HepG2 (cell line): ENCODE results near the gene OSBPL8. TPM values are rescaled to one million over a fixed set of nuclear protein-coding genes. Genes with fewer than 3 reads are reported as not detected.

Experiments used
- ATF6 ChIP-seq: sonication (generic); formaldehyde crosslinking; conservative IDR thresholded peaks from 2 replicates; pipeline ENCODE4 v1.4.0; 2020; ENCODE audit warnings: missing genetic modification reagents
- HCFC1 ChIP-seq: fragments of 150-350 bp; IDR thresholded peaks from 2 replicates; pipeline ENCODE4 v1.6.1; 2014; ENCODE audit warnings: low read depth, low read length
- HMG20B ChIP-seq: conservative IDR thresholded peaks from 2 replicates; pipeline ENCODE4 v1.6.1; 2016; ENCODE audit warnings: missing genetic modification reagents, missing compliant biosample characterization
- IKZF5 ChIP-seq: IDR thresholded peaks from 2 replicates; pipeline ENCODE4 v1.6.1; 2018; ENCODE audit warnings: missing genetic modification reagents, mild to moderate bottlenecking, missing compliant biosample characterization
- IRF9 ChIP-seq: sonication (generic); formaldehyde crosslinking; IDR thresholded peaks from 2 replicates; pipeline ENCODE4 v1.8.0; 2022; ENCODE audit warnings: missing genetic modification reagents, mild to moderate bottlenecking, borderline replicate concordance
- MYC ChIP-seq: sonication (generic); formaldehyde crosslinking; IDR thresholded peaks from 2 replicates; pipeline ENCODE4 v1.9.0; 2021; ENCODE audit warnings: missing genetic modification reagents, borderline replicate concordance
- MYPOP ChIP-seq: sonication (generic); formaldehyde crosslinking; IDR thresholded peaks from 2 replicates; pipeline ENCODE4 v1.8.1; 2023; ENCODE audit warnings: mild to moderate bottlenecking, moderate library complexity, missing genetic modification reagents
- NFIC ChIP-seq: IDR thresholded peaks from 2 replicates; pipeline ENCODE4 v1.6.1; 2012; ENCODE audit warnings: mild to moderate bottlenecking, low read length, inconsistent platforms
- NR2F1 ChIP-seq, 2 experiments: fragments of 450-650 bp in 1 of 2; formaldehyde crosslinking in 1 of 2; IDR thresholded peaks; 2 replicates each; pipeline versions ENCODE4 v1.5.0 to v1.6.1; 2016 to 2020; ENCODE audit warnings: mild to moderate bottlenecking in 1 of 2, missing compliant biosample characterization in 1 of 2, missing genetic modification reagents in 1 of 2, moderate library complexity in 1 of 2
- POLR2G ChIP-seq: fragments of 200-400 bp; formaldehyde crosslinking; IDR thresholded peaks from 2 replicates; pipeline ENCODE4 v1.6.1; 2018; ENCODE audit warnings: mild to moderate bottlenecking, low read depth, low read length, moderate library complexity
- SATB2 ChIP-seq: sonication (generic); formaldehyde crosslinking; IDR thresholded peaks from 2 replicates; pipeline ENCODE4 v1.5.0; 2020; ENCODE audit warnings: missing genetic modification reagents
- SMAD1 ChIP-seq: sonication (generic); formaldehyde crosslinking; IDR thresholded peaks from 2 replicates; pipeline ENCODE4 v1.4.0; 2020; ENCODE audit warnings: missing genetic modification reagents, low read depth, mild to moderate bottlenecking, borderline replicate concordance
- TOE1 ChIP-seq: sonication (generic); formaldehyde crosslinking; IDR thresholded peaks from 2 replicates; pipeline ENCODE4 v1.4.0; 2020; ENCODE audit warnings: mild to moderate bottlenecking, missing genetic modification reagents
- ZBTB39 ChIP-seq: sonication (generic); formaldehyde crosslinking; IDR thresholded peaks from 2 replicates; pipeline ENCODE4 v1.5.0; 2020; ENCODE audit warnings: missing genetic modification reagents
- ZBTB42 ChIP-seq: sonication (generic); formaldehyde crosslinking; IDR thresholded peaks from 2 replicates; pipeline ENCODE4 v1.5.0; 2020; ENCODE audit warnings: mild to moderate bottlenecking, missing genetic modification reagents
- ZNF12 ChIP-seq: sonication (generic); formaldehyde crosslinking; IDR thresholded peaks from 2 replicates; pipeline ENCODE4 v1.5.0; 2020; ENCODE audit warnings: missing genetic modification reagents
- ZNF704 ChIP-seq: sonication (generic); formaldehyde crosslinking; IDR thresholded peaks from 2 replicates; pipeline ENCODE4 v1.8.1; 2023; ENCODE audit warnings: mild to moderate bottlenecking, inconsistent platforms, moderate library complexity, missing genetic modification reagents, borderline replicate concordance
- ZNF780A ChIP-seq: sonication (generic); formaldehyde crosslinking; IDR thresholded peaks from 2 replicates; pipeline ENCODE4 v1.8.0; 2022; ENCODE audit warnings: mild to moderate bottlenecking, missing genetic modification reagents, moderate library complexity
- ZNF781 ChIP-seq: sonication (generic); formaldehyde crosslinking; IDR thresholded peaks from 2 replicates; pipeline ENCODE4 v1.5.1; 2020; ENCODE audit warnings: borderline replicate concordance, mild to moderate bottlenecking, missing genetic modification reagents; ENCODE audit errors: not compliant biosample characterization
- polyA plus RNA-seq, 8 experiments: library from polyadenylated mRNA; depleted of rRNA in 3 of 8; stranded (reverse) in 7 of 8; unstranded in 1 of 8; fragments of >200 nt; fragmentation: Illumina TruSeq in 4 of 8; extraction: Trizol in 4 of 8; gene quantifications; 2 replicates each; pipeline versions ENCODE4 v1.2.1 to v1.2.3, GENCODE V29; 2011 to 2016; ENCODE audit warnings: low read depth in 4 of 8, missing spikeins in 1 of 8, mixed read lengths in 1 of 8; ENCODE audit not compliant: insufficient read depth in 1 of 8
- total RNA-seq, 5 experiments: library from RNA; depleted of rRNA; stranded (reverse); fragments of >200 nt; fragmentation: Illumina TruSeq; extraction: Trizol; gene quantifications; 2 replicates each; pipeline ENCODE4 v1.2.3, GENCODE V29; 2016; ENCODE audit warnings: low read depth in 1 of 5

The OSBPL8 gene
- total and polyA plus RNA-seq, 2 of the 13 experiments (the other 11 are each of a cell fraction or from before 2014, with no cell fraction given), result 11.0 to 33.9 TPM

GRCh38 chr12:76348079-76348901 lies 211.3 kb downstream of the OSBPL8 start, which contains the start of gene BBS10 (continued):
- TF ChIP-seq ZNF704 (CRISPR knock-in tag) (no peak), ATF6 (CRISPR knock-in tag) (no peak), TOE1 (CRISPR knock-in tag) (no peak), NFIC (no peak), MYC (peak; percentile 69; the same call in 1 of the 2 replicates), POLR2G (peak; percentile 93), ZNF781 (CRISPR knock-in tag) (no peak), ZNF12 (CRISPR knock-in tag) (no peak; the same call in 1 of the 2 replicates), HCFC1 (peak; percentile 33; the same call in 1 of the 2 replicates), ZNF780A (CRISPR knock-in tag) (no peak), SMAD1 (CRISPR knock-in tag) (0 out of 2 replicates have a peak, but pooled peaks have one; percentile 58), ZBTB42 (CRISPR knock-in tag) (no peak), ZBTB39 (no peak), MYPOP (CRISPR knock-in tag) (peak; percentile 53; the same call in 1 of the 2 replicates), NR2F1 (CRISPR knock-in tag; IDR thresholded peaks at IDR 0.05) (no peak), IRF9 (CRISPR knock-in tag) (peak; percentile 62; the same call in 1 of the 2 replicates), SATB2 (CRISPR knock-in tag) (0 out of 2 replicates have a peak, but pooled peaks have one; percentile 69), IKZF5 (CRISPR knock-in tag) (peak; percentile 62; the same call in 1 of the 2 replicates), HMG20B (no peak)
